HFFc6 (cell line): ENCODE results near the gene DNM2. TPM values are rescaled to one million over a fixed set of nuclear protein-coding genes. Genes with fewer than 3 reads are reported as not detected.
A peak's percentile ranks its signal among the peaks of the same experiment; 100 is the strongest.

Source experiments
- DNase-seq: peaks from one replicate; pipeline ENCODE4 v3.0.0-alpha.2; 2018
- H3K27ac Mint-ChIP-seq: 2 replicates; pipeline ENCODE4 v1.8.0; 2020; ENCODE audit warnings: mild to moderate bottlenecking, mixed read lengths
- H3K27me3 Mint-ChIP-seq: 2 replicates; pipeline ENCODE4 v1.8.0; 2021; ENCODE audit warnings: mild to moderate bottlenecking, moderate library complexity, mixed read lengths; ENCODE audit not compliant: insufficient read depth
- H3K36me3 Mint-ChIP-seq: 2 replicates; pipeline ENCODE4 v1.8.0; 2021; ENCODE audit warnings: low read depth, mixed read lengths
- H3K4me1 Mint-ChIP-seq: 2 replicates; pipeline ENCODE4 v1.8.0; 2020; ENCODE audit warnings: low read depth, mixed read lengths
- H3K4me3 Mint-ChIP-seq: 2 replicates; pipeline ENCODE4 v1.8.0; 2020; ENCODE audit warnings: mild to moderate bottlenecking, moderate library complexity, mixed read lengths
- H3K9me3 Mint-ChIP-seq: 2 replicates; pipeline ENCODE4 v1.8.0; 2020; ENCODE audit warnings: mild to moderate bottlenecking, mixed read lengths
- total RNA-seq, 6 experiments: library from RNA; stranded (reverse); fragmentation: NEBNext Ultra II Directional; extraction: Animal tissue kit (Norgen Biotek cat#: 25700); gene quantifications; 2 replicates in 1 of 6; 3 replicates in 5 of 6; pipeline ENCODE4 v1.2.3, GENCODE V29; 2021
- TF ChIP-seq, protein P1 (sequence below): fragments of 200-600 bp; sonication (generic); IDR thresholded peaks from 2 replicates; pipeline ENCODE4 v1.5.0; 2021; ENCODE audit warnings: antibody characterized with exemption, mild to moderate bottlenecking

Gene DNM2
- total RNA-seq, 6 experiments from 2014 or later, result 91.5 to 122 (median 99.5) TPM

DNA sequence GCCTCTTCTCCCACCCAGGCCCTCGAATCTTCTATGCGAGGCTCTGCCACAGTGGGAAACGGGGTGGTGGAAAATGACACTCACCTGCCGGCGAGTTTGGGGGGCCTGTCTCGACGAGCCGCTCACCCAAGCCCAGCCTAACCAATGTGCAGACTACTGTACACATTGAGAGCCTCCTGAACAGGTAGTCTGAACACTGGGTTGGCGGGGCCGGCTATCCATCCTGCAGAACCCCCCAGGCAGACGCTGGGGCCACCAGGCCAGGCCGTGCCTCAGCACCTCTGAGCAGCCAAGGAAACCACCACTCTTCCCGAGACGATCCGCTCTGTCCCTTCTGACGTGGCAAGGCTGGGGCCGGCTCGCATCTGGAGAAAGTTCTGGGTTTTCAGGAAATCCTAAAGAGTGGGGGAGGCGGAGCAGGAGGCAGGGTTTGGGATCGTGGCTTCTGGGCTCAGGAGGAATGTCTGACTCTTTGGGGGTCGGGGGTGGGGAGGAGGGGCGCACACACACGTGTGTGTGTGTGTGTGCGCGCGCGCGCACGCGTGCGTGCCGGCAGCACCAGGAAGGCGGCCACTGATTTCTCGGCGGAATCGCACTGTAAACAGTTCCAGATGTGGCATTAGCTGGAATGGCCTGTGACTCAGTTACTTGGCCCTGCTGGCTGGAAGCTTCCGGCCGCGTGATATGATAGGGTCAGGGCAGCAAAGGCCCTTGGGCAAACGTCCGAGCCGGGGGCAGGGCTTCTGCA lies 99.6 kb downstream of the DNM2 start:
- DNase-seq, result peak; percentile 97
- Mint-ChIP-seq H3K4me3 (peak overlapping the region; percentile 96), H3K9me3 (peaks cover 6% of the 10 kb centered on the region), H3K4me1 (peaks cover 53% of the 10 kb centered on the region), H3K36me3 (peaks cover 50% of the 10 kb centered on the region), H3K27ac (peak overlapping the region; percentile 98), H3K27me3 (peaks cover 36% of the 10 kb centered on the region)
- TF ChIP-seq, protein P1, sequence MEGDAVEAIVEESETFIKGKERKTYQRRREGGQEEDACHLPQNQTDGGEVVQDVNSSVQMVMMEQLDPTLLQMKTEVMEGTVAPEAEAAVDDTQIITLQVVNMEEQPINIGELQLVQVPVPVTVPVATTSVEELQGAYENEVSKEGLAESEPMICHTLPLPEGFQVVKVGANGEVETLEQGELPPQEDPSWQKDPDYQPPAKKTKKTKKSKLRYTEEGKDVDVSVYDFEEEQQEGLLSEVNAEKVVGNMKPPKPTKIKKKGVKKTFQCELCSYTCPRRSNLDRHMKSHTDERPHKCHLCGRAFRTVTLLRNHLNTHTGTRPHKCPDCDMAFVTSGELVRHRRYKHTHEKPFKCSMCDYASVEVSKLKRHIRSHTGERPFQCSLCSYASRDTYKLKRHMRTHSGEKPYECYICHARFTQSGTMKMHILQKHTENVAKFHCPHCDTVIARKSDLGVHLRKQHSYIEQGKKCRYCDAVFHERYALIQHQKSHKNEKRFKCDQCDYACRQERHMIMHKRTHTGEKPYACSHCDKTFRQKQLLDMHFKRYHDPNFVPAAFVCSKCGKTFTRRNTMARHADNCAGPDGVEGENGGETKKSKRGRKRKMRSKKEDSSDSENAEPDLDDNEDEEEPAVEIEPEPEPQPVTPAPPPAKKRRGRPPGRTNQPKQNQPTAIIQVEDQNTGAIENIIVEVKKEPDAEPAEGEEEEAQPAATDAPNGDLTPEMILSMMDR, result no peak

DNA sequence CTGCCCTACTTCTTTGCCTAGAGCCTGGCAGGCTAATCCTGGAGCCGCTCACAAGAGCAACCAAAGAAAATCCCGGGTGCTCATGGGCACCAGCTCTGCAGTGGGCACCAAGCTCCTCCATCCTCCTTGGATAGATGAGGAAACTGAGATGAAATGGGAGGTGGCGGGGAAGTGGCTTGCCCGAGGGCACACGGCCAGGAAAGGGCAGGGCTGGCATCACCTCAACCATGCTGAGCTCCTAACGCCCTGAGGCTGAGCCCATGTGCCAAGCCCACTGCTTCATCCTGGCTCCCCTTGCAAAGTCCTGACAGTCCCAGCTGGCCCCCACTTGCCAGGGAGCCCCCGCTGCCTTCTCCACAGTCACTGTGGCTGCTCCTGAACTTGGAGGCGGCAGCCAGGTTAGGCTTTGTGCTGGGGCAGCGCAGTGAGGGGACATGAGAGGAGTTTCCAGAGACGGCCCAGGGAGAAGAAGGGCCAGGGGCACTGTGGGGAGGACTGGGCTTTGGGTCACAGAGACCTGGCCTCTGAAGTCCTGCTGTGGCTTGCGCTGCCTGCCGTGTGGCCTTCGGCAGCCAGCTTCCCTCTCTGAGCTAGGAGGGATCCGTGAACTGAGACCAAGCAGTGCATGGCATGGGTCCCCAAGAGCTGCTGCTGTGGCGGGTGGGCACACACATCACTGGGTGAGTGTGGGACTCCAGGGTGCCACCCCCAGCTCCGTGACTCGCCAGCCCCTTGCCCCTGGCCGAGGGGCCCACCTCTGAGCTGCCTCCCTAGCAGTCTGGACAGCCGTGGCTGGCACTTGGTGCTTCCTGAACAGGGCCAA lies 100.6 kb downstream of the DNM2 start:
- peak overlapping the region; percentile 96 for H3K4me3 Mint-ChIP-seq
- H3K36me3 Mint-ChIP-seq, result peaks cover 39% of the 10 kb centered on the region
- peaks cover 6% of the 10 kb centered on the region for H3K9me3 Mint-ChIP-seq
- peaks cover 44% of the 10 kb centered on the region for H3K4me1 Mint-ChIP-seq
- DNase-seq, result no peak
- peak overlapping the region; percentile 98 for H3K27ac Mint-ChIP-seq
- TF ChIP-seq, protein P1, result no peak
- peaks cover 29% of the 10 kb centered on the region for H3K27me3 Mint-ChIP-seq

DNA sequence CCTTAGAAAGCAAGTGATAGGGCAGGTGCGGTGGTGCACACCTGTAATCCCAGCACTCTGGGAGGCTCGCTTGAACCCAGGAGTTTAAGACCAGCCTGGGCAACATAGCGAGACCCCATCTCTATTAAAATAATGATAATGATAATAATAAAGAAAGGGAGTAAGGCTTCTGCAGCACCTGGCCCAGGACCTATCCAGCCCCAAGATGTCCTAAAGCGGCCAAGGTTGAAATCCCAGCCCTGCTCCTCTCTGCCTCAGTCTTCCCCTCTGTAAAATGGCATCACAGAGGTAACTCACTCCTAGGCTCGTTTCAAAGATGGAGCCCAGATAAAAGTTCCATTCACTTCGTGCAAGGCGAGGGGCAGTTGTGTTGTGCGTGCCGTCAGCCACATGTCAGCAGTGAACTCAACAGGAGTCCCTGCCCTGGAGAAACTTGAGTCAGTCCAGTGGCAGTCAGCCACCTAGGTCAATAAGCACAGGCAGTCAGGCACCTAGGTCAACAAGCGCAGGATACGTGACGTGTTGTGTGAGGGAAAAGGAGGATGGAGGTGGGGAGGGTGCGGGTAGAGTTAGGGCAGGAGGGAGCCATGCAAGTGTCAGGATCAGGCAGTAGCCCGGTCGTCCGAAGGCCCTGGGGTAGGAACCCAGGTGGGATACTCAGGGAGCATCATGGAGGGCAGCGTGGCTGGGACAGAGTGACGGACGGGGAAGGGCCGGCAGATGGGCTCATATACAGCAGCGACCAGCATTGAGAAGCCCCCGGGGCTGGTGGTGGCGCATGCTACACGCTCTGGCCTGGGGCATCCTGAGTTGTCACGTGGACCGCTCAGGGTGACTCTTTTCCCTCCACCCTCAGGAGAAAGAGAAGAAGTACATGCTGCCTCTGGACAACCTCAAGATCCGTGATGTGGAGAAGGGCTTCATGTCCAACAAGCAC lies 101.5 kb downstream of the DNM2 start:
- H3K27ac Mint-ChIP-seq, result peak overlapping the region; percentile 98
- peaks cover 37% of the 10 kb centered on the region for H3K36me3 Mint-ChIP-seq
- no peak overlapping the region for H3K4me3 Mint-ChIP-seq
- TF ChIP-seq, protein P1, result no peak
- peaks cover 20% of the 10 kb centered on the region for H3K27me3 Mint-ChIP-seq
- H3K4me1 Mint-ChIP-seq, result peaks cover 35% of the 10 kb centered on the region
- no peak for DNase-seq
- peaks cover 6% of the 10 kb centered on the region for H3K9me3 Mint-ChIP-seq

DNA sequence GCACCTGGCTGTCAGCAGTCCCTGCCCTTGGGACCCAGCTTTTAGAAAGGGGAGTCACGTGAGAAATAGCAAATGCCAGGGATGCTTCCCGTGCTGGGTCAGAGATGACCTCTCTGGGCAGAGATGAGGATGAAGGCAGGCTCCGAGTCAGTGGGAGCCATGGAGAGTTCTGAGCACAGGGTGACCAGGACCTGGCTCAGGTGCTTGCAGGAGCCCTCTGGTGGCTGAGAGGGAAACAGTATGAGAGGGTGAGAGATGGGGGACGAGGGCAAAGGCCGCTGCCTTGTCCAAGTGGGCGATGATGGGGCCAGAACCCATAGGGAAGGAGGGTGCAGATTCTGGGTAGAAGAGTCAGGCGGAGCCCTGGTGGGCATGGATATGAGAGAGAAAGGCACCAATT lies 102.3 kb downstream of the DNM2 start:
- Mint-ChIP-seq H3K9me3 (peaks cover 6% of the 10 kb centered on the region), H3K4me3 (no peak overlapping the region), H3K36me3 (peaks cover 29% of the 10 kb centered on the region), H3K27me3 (peaks cover 19% of the 10 kb centered on the region), H3K4me1 (peaks cover 27% of the 10 kb centered on the region), H3K27ac (peak overlapping the region; percentile 72)
- no peak for DNase-seq
- TF ChIP-seq, protein P1, result peak; percentile 62; the same call in 1 of the 2 replicates

DNA sequence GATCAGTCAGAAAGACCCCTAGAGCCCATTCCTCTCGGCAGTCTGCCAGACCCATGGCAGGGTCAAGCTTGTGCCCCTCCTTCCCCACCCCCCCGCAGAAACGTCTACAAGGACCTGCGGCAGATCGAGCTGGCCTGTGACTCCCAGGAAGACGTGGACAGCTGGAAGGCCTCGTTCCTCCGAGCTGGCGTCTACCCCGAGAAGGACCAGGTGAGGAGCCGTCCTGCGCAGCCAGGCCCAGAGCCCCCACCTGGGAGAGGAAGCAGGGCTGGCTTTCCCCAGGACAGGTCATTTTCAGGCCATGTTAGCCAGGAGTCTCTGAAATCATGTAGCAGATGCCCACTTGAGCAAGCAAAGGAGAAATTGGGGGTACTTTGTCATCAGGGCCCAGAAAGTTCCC lies 105.8 kb downstream of the DNM2 start:
- Mint-ChIP-seq H3K27me3 (peaks cover 4% of the 10 kb centered on the region), H3K9me3 (no peaks in the 10 kb centered on the region), H3K36me3 (peaks cover 23% of the 10 kb centered on the region), H3K27ac (no peak overlapping the region), H3K4me3 (no peak overlapping the region), H3K4me1 (peaks cover 8% of the 10 kb centered on the region)
- DNase-seq, result no peak
- TF ChIP-seq, protein P1, result no peak
